Stimulated activated CD8-positive, alpha-beta memory T cell treated with anti-CD3 and anti-CD28 coated beads, Interleukin-7, amount 100 ng/mL, for 1 hour (primary cell): ENCODE data around the gene ZNF644.
"Not testable (repeated sequence)": the region's sequence is repeated elsewhere in the genome, so short reads cannot be mapped to it uniquely, and the experiment has no call there.

Experiments used
- DNase-seq, 2 donors: peaks; one replicate each; pipeline ENCODE4 v3.0.0-alpha.2; 2020; ENCODE audit warnings: low read depth in 2 of 2

ZNF644 gene

GRCh38 chr1:90926971-90927370 is 94.9 kb downstream of the ZNF644 start:
- no peak for DNase-seq

- DNase-seq = no peak
Measured at GRCh38 chr1:90925928-90926869, 95.6 kb downstream of the ZNF644 start.

- no peak for DNase-seq
Measured at GRCh38 chr1:90924982-90925381, 96.9 kb downstream of the ZNF644 start.

GRCh38 chr1:90922996-90923395 is 98.8 kb downstream of the ZNF644 start:
- no peak for DNase-seq

GRCh38 chr1:90922202-90922601 is 99.6 kb downstream of the ZNF644 start:
- no peak for DNase-seq

GRCh38 chr1:90919900-90920299 is 101.9 kb downstream of the ZNF644 start:
- no peak for DNase-seq

- DNase-seq = no peak
Measured at GRCh38 chr1:90919190-90919719, 102.6 kb downstream of the ZNF644 start.

- DNase-seq = no peak
Measured at GRCh38 chr1:90911353-90911752, 110.5 kb downstream of the ZNF644 start.

- DNase-seq = no peak
Measured at GRCh38 chr1:90902672-90903071, 119.2 kb downstream of the ZNF644 start.

- no peak for DNase-seq
Measured at GRCh38 chr1:90899263-90899662, 122.6 kb downstream of the ZNF644 start.

GRCh38 chr1:90893679-90894078 is 128.2 kb downstream of the ZNF644 start:
- DNase-seq = not testable (repeated sequence)

GRCh38 chr1:90892884-90893283 is 129.0 kb downstream of the ZNF644 start:
- DNase-seq = not testable (repeated sequence)

GRCh38 chr1:90892196-90892595 is 129.6 kb downstream of the ZNF644 start:
- not testable (repeated sequence) for DNase-seq

GRCh38 chr1:90891756-90892155 is 130.1 kb downstream of the ZNF644 start:
- not testable (repeated sequence) for DNase-seq

GRCh38 chr1:90882221-90882620 is 139.6 kb downstream of the ZNF644 start:
- DNase-seq = no peak

- DNase-seq = no peak
Measured at GRCh38 chr1:90881034-90881433, 140.8 kb downstream of the ZNF644 start.

GRCh38 chr1:90879281-90879680 is 142.6 kb downstream of the ZNF644 start:
- no peak for DNase-seq

GRCh38 chr1:90876101-90876500 is 145.7 kb downstream of the ZNF644 start:
- no peak for DNase-seq
